ENCODE data around the gene KAT2A.
A peak's percentile ranks its signal among the peaks of the same experiment; 100 is the strongest.

Gene KAT2A

GRCh38 chr17:42067371-42068091 is 53.6 kb downstream of the KAT2A start (continued):
- TF ChIP-seq PATZ1 (tag by site-specific recombination; IDR thresholded peaks at IDR 0.05) (peak; percentile 57; the same call in 1 of the 2 replicates), ZNF530 (tag by site-specific recombination; IDR thresholded peaks at IDR 0.05; ENCODE audit: low read depth) (no peak), ZNF664 (tag by site-specific recombination; IDR thresholded peaks at IDR 0.05) (no peak), YY2 (tag by site-specific recombination; IDR thresholded peaks at IDR 0.05) (no peak), CTCF (tag by site-specific recombination; IDR thresholded peaks at IDR 0.05) (peak; percentile 99), KLF9 (tag by site-specific recombination; IDR thresholded peaks at IDR 0.05; ENCODE audit: low read depth) (no peak), KLF1 (tag by site-specific recombination; IDR thresholded peaks at IDR 0.05) (peak; percentile 97), ZNF580 (tag by site-specific recombination; IDR thresholded peaks at IDR 0.05) (no peak)

- no peaks in the 10 kb centered on the region for H3K36me3 ChIP-seq (ENCODE audit: control insufficient read depth in 2 of 2, insufficient read depth in 1 of 2, low read length in 2 of 2)
- no peaks in the 10 kb centered on the region for H3K9me3 ChIP-seq (ENCODE audit: control insufficient read depth, insufficient read depth, low read depth, low read length)
- H3K4me1 ChIP-seq (ENCODE audit: control insufficient read depth, insufficient read depth, low read length), result no peaks in the 10 kb centered on the region
- ChIA-PET POLR2A (interaction anchor here (0.7 to 1.3 kb wide), 3 partner anchors 10 to 33 kb away, joined by 3 to 5 read pairs (median 3); partner anchors contain the start of gene ZNF385C), CTCF (interaction anchor here (0.7 to 5.3 kb wide), 14 partner anchors 8 to 54 kb away, joined by 3 to 132 read pairs (median 10); partner anchors contain the start of genes KAT2A, NKIRAS2 and ZNF385C)
- no peak overlapping the region for H3K4me3 ChIP-seq (ENCODE audit: low read depth, low read length)
- no peak overlapping the region for H3K27ac ChIP-seq (ENCODE audit: extremely low read depth, low read depth, low read length)
- TF ChIP-seq ZNF157 (tag by site-specific recombination; IDR thresholded peaks at IDR 0.05) (no peak), CTCF (tag by site-specific recombination; IDR thresholded peaks at IDR 0.05) (no peak), PRDM4 (tag by site-specific recombination; IDR thresholded peaks at IDR 0.05) (no peak), PBX3 (CRISPR knock-in tag; IDR thresholded peaks at IDR 0.05) (no peak), ZNF488 (tag by site-specific recombination; IDR thresholded peaks at IDR 0.05) (no peak)
Measured at GRCh38 chr17:42065201-42065600, 56.0 kb downstream of the KAT2A start.
